NB4 (cell line): ENCODE results near the gene SELENBP1.

Experiments used
- DNase-seq: peaks from one replicate; pipeline ENCODE4 v3.0.0; 2010; ENCODE audit warnings: low read depth
- H3K4me3 ChIP-seq: one replicate; pipeline ENCODE4 v1.5.1; 2011; ENCODE audit warnings: mild to moderate bottlenecking, low read depth, low read length, moderate library complexity
- CTCF ChIP-seq: IDR thresholded peaks from one replicate; pipeline ENCODE4 v1.5.1; 2012; ENCODE audit warnings: low read depth, low read length
- MYC ChIP-seq: IDR thresholded peaks from 2 replicates; pipeline ENCODE4 v1.6.1; 2011; ENCODE audit warnings: low read depth, low read length
- POLR2A ChIP-seq: IDR thresholded peaks from 2 replicates; pipeline ENCODE4 v1.6.1; 2011; ENCODE audit warnings: mild to moderate bottlenecking; ENCODE audit not compliant: insufficient read length; ENCODE audit errors: extremely low read depth
- TF ChIP-seq, protein P1 (sequence below): IDR thresholded peaks from 2 replicates; pipeline ENCODE4 v1.6.1; 2011; ENCODE audit warnings: low read depth, low read length

The SELENBP1 gene

DNA sequence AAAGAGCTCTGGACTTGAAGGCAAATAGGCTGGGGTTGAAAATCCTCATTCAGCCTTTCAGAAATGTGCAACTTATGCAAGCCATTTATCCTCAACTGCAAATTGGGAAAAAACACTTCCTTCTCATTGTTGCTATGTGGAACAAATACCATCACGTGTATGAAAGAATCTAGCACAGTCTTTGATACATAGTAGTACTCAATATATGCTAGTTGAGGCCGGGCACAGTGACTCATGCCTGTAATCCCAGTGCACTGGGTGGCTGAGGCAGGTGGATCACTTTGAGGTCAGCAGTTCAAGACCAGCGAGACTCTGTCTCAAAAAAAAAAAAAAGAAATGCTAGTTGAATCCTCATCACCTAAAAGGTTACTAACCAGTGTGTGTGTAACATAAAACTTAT, 53.5 kb downstream of the SELENBP1 start:
- TF ChIP-seq CTCF (no peak), MYC (no peak), POLR2A (no peak)
- TF ChIP-seq, protein P1, sequence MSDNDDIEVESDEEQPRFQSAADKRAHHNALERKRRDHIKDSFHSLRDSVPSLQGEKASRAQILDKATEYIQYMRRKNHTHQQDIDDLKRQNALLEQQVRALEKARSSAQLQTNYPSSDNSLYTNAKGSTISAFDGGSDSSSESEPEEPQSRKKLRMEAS = no peak
- no peak overlapping the region for H3K4me3 ChIP-seq
- DNase-seq = no peak

GRCh38 chr1:151315565-151316235, 56.8 kb downstream of the SELENBP1 start:
- TF ChIP-seq CTCF (no peak), MYC (no peak), POLR2A (no peak)
- TF ChIP-seq, protein P1 = no peak
- no peak overlapping the region for H3K4me3 ChIP-seq
- no peak for DNase-seq
